Fibroblast of peridontal ligament (primary cell): ENCODE measurements around the gene TAF11.
A peak's percentile ranks its signal among the peaks of the same experiment; 100 is the strongest.
"Not testable (repeated sequence)": the region's sequence is repeated elsewhere in the genome, so short reads cannot be mapped to it uniquely, and the experiment has no call there.

Source experiments
- DNase-seq: peaks from one replicate; pipeline ENCODE4 v3.0.0-alpha.2; 2010; ENCODE audit errors: extremely low read depth

The TAF11 gene

GRCh38 chr6:34904990-34905613 is 17.3 kb upstream of the TAF11 start:
- DNase-seq: no peak

- DNase-seq: peak; percentile 54
These were observed 14.1 kb upstream of the TAF11 start for GRCh38 chr6:34901930-34902329.

DNA sequence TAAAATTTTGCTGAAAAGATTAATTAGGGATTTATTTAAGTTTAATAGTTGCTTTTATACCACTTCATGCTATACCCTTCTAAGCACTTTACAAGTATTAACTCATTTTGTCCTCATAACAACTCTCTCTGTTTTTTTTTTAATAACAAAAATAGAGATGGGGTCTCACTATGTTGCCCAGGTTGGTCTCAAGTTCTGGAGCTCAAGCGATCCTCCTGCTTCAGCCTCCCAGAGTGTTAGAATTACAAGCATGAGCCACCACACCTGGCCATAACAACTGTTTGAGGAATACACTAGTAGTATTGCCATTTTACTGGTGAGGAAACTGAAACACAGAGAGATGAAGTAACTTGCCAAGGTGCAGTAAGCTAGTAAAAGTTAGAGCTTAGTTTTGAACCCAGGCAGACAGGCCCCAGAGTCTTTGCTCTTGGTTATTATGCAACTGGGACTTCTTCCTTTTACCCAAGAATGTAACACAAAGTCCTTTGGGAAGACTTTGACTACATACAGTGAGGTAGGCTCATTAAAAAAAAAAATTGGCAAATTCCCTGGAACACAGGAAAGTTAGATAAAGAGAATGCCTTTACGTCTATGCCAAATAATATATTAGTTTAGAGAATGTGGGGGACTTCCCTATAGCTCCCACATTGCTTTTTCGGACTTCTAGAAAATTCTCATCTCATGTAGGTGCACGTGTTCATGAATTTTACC is 12.6 kb upstream of the TAF11 start:
- DNase-seq: no peak

- not testable (repeated sequence) for DNase-seq
These were observed 11.9 kb upstream of the TAF11 start for GRCh38 chr6:34899748-34900147.

DNA sequence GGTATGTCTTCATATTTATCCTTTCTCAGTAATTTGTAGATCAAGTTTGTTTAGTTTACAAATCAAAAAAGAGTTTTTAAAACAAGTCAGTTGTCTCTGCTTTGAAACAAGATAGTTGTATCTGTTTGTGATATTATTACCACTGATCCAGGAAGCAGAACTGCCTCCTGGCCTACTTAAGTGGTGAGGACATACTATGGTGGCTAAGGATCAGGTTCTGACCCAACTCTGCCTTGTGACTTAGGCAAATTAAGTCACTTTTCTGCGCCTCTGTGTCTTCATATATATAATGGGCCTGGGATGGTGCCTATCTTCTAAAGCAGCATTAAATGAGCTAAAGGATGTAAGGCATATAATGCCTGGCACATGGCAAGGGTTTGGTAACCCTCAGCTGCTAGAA is 9.9 kb upstream of the TAF11 start:
- no peak for DNase-seq

DNA sequence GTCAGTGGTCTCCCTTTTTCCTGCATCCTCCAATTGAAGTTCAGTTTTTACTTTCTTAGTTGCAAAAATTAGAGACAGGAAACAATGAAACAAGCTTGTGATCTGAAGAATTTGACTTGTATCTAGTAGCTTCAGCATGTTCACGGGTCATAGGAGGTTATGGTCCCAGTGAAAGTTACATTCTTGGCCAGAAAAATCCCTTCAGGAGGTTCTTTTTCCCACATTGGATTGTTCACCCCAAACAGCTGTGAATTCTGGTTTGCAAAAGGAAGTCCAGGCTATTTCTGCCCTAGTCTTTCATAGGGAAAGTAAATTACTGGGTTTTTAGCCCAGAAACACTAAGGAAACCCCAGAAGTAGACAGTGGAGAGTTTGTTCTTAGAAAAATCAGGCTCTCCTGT is 9.3 kb upstream of the TAF11 start:
- DNase-seq: peak; percentile 55

GRCh38 chr6:34894693-34895092 is 6.9 kb upstream of the TAF11 start:
- DNase-seq: no peak

DNA sequence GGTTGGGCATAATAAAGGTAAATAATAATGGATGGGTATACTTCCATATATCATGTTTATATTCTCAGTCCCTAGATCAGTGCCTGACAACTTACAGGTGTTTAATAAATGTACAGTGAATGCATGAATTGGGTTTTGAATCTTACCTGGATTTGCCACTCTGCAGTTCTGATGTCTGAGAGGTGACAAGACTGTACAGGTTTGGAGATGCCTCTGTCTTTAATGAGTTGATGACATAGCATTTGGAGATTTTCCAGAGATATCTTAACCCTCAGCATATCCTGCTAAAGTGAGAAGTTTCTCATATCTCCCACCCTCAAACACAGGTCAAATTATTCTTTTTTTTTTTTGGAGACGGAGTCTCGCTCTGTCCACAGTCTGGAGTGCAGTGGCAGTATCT is 3.5 kb upstream of the TAF11 start:
- no peak for DNase-seq

GRCh38 chr6:34890533-34890925 is 2.7 kb upstream of the TAF11 start:
- peak; percentile 35 for DNase-seq

- DNase-seq: peak; percentile 21
These were observed 1.2 kb upstream of the TAF11 start, which contains the start of gene ANKS1A for GRCh38 chr6:34888874-34889555. TSS of gene ANKS1A (plus strand) at chr6:34889255. CDS start at chr6:34889403, 148 bp downstream.

DNA sequence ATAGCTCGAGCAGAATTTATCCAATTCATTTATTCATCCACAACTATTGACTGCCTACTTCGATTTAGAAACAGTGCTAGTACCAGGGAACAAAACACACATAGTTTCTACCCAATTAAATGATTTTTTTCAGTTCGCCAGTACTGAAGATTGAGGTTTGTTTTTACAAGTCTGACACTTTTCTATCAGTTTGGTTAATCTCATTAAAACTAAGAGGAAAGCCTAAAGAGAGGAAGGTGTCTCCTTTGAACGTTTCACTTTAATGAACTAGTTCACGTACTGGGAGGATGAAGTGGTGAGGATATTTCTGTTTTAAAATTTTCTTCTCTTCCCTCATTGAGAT is 643 bp upstream of the TAF11 start:
- no peak for DNase-seq

- not testable (repeated sequence) for DNase-seq
These were observed 2.0 kb downstream of the TAF11 start for GRCh38 chr6:34885837-34886236.

- DNase-seq: no peak
These were observed 2.8 kb downstream of the TAF11 start for GRCh38 chr6:34884996-34885395.

- not testable (repeated sequence) for DNase-seq
These were observed 3.8 kb downstream of the TAF11 start for GRCh38 chr6:34884073-34884472.

- no peak for DNase-seq
These were observed 9.9 kb downstream of the TAF11 start for GRCh38 chr6:34877869-34878485.

GRCh38 chr6:34877259-34877658 is 10.6 kb downstream of the TAF11 start:
- DNase-seq: no peak

GRCh38 chr6:34876472-34876871 is 11.4 kb downstream of the TAF11 start:
- DNase-seq: no peak

DNA sequence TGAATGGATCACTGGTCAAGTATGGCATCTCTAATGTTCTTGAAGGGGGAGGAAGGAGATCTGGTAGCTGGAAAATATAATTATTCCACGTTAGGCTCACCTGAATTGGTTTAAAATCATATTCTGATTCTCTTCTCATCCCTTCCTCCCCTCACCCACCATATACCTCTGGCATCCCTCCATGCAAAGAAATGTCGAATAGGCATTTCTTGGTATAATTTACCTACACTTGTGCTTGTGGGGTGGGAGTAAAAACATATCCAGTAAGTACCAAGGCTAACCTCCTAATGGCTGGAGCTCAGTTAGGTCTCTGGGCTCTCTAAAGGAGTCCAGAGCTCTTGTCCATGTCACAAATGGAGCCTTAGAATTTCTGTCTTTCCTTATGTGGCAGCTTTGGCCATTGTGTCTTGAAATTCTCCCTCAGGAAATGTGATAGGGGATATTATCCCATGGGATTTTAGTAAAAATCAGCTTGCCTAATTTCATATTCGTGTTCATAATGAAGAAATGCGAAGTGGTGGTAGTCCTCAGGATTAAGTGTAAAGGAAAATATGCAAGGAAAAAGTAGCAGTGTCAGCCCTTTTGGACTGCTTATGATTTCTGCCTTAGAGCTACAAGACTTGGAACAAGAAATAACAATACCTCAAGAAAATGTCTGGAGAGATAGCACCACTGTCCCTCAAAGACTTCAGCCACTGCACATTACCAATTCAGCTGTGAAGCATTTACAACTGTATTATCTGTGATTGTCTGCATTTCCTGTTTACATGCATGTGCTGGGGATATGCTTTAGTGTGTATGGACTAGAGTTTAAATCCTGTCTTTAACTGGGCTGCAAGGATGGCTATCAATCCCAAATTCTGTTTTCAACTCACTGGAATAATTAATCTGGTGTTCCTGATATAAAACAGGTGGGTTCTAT is 12.3 kb downstream of the TAF11 start:
- DNase-seq: no peak

DNA sequence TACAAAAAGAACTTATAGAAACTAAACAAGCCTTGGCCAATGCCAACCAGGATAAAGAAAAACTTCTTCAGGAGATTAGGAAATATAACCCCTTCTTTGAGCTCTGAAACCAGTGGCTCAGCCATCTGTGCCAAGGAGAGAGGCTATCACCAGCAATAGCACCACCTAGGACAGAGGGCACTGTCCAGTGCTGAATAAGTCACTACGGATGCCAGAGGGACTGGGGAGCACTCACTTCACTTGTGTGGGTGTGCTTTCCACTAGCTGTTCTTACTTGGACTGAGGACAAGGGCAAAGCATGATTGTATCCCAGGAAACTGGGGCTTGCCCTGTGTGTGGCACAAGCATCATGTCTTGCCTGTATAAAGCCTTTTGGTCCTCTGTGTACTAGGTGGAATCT is 15.5 kb downstream of the TAF11 start:
- no peak for DNase-seq

DNA sequence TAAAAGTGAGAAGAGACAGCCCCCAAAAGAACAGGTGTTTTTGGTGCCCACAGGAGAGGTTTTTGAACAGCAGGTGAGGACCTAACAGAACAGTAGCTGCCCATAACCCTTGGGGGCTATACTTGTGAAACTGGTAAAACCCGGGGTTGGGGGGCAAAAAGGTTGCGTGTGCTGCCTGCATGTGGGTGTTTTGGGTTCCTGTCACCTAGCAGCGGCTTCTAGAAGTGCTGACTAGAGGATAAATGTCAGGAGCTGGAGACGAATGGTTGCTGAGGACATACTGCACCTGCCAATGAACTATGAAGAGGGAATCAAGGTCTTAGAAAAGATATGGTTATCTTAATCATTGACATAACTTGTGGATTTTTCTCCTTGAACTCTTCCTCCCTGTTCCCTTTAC is 16.0 kb downstream of the TAF11 start:
- no peak for DNase-seq

GRCh38 chr6:34867484-34867883 is 20.4 kb downstream of the TAF11 start:
- DNase-seq: peak; percentile 3

DNA sequence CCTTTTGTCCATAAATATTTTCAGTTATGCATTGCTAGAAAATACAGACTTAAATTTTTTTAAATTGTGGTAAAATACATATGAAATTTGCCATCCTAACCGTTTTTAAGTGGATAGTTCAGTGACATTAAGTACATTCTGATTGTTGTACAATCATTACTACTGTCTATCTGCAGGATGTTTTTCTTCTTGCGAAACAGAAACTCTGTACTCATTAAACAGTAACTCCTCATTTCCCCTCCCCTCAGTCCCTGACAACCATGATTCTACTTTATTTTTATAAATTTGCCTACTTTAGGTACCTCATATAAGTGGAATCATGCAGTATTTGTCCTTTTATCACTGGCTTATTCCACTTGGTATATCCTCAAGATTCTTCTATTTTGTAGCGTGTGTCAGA is 21.3 kb downstream of the TAF11 start:
- no peak for DNase-seq
